Coronary artery (tissue), 2 donors: ENCODE measurements around the gene DERL3.

ENCODE experiments used
- DNase-seq: peaks from one replicate; pipeline ENCODE4 v3.0.0-alpha.2; 2017; ENCODE audit warnings: low spot score
- H3K27ac ChIP-seq, 2 donors: fragments of 200-600 bp; sonication (generic); one replicate each; pipeline ENCODE4 v1.5.1; 2016 to 2019
- H3K4me3 ChIP-seq: fragments of 200-600 bp; sonication (generic); 2 replicates; pipeline ENCODE4 v1.5.1; 2016; ENCODE audit warnings: mild to moderate bottlenecking, moderate library complexity
- TF ChIP-seq, protein P1 (sequence below): fragments of 200-600 bp; sonication (generic); IDR thresholded peaks from one replicate; pipeline ENCODE4 v1.5.1; 2019; ENCODE audit warnings: antibody characterized with exemption

Gene DERL3

DNA sequence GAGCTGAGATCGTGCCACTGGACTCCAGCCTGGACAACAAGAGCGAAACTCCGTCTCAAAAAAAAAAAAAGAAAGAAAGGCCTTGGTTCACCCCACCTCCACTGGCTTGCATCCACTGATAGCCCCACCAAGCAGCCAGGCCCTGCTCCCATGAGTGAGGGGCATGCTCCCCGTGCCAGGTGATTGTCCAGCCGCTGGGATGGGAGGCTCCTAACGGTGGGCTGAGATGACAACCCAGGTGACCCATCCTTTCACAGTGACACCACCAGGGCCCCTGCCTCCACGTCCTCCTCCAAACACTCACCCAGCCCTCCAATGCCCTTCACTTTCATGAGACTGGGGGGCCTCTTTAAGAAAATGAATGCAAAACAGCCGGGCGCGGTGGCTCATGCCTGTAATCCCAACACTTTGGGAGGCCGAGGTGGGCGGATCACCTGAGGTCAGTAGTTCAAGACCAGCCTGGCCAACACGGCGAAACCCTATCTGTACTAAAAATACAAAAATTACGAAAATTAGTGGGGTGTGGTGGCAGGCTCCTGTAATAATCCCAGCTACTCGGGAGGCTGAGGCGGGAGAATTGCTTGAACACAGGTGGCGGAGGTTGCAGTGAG lies 8.6 kb upstream of the DERL3 start:
- H3K4me3 ChIP-seq = no peak overlapping the region
- TF ChIP-seq, protein P1, sequence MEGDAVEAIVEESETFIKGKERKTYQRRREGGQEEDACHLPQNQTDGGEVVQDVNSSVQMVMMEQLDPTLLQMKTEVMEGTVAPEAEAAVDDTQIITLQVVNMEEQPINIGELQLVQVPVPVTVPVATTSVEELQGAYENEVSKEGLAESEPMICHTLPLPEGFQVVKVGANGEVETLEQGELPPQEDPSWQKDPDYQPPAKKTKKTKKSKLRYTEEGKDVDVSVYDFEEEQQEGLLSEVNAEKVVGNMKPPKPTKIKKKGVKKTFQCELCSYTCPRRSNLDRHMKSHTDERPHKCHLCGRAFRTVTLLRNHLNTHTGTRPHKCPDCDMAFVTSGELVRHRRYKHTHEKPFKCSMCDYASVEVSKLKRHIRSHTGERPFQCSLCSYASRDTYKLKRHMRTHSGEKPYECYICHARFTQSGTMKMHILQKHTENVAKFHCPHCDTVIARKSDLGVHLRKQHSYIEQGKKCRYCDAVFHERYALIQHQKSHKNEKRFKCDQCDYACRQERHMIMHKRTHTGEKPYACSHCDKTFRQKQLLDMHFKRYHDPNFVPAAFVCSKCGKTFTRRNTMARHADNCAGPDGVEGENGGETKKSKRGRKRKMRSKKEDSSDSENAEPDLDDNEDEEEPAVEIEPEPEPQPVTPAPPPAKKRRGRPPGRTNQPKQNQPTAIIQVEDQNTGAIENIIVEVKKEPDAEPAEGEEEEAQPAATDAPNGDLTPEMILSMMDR = no peak
- no peak for DNase-seq
- no peak overlapping the region for H3K27ac ChIP-seq

DNA sequence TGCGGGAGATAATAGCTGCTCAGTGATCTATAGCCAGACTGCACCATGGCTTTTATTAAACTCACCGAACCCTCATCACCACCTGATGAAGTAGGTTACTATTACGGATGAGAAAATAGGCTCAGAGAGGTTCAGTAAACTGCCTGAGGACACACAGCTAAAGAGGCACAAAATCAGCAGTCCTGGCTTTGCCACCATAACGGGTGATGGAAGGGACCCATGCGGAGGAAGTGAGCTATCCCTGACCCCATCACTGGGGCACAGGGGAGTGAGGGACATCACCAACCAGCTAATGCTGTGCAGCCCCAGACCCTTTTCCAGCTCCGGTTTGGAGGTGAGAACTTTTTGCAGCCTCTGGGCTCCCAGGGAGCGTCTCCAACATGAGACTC lies 7.3 kb upstream of the DERL3 start:
- no peak for DNase-seq
- no peak overlapping the region for H3K4me3 ChIP-seq
- TF ChIP-seq, protein P1 = no peak
- peak overlapping the region; percentile 1 to 66 for H3K27ac ChIP-seq

DNA sequence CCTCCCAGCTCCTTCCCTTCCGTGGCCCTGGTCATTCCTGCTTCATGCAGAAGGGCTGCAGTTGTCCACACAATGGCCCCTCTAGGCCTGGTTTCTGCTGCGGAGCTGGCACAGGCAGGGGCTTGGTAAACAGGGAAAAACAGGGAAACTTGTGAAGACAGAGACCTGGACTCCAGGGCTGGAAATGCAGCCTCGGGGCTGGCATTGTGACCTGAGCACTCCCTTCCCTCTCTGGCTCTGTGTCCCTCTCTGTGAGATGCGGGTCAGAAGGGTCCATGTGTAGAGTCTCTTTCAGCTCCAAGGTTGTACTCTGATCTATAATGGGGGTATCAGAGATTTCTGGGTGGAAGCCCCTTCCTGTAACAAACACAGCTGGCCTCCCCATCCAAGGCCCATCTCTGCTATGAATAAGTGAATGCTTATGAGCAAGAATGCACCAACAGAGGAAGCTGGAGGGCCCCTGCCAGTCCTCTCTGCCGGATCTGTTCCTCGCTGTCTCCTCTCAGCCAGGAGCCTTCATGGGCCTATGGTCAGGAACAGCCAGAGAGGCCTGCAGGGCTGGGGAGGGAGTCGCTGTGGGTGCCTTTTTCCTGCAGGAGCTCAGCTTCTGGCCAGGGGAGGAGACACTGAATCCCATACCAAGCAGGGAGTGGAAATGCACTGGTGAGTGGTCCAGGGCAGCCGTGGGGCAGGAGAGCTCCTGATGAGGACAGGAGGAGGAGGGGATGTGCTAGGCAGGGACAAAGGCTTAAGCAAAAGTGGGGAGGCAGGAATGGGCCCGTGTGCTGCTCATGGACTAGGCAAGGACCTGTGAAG lies 6.7 kb upstream of the DERL3 start:
- TF ChIP-seq, protein P1 = no peak
- Histone ChIP-seq H3K27ac (peak overlapping the region in 1 of 2 donors; percentile 66), H3K4me3 (no peak overlapping the region)
- DNase-seq = no peak

DNA sequence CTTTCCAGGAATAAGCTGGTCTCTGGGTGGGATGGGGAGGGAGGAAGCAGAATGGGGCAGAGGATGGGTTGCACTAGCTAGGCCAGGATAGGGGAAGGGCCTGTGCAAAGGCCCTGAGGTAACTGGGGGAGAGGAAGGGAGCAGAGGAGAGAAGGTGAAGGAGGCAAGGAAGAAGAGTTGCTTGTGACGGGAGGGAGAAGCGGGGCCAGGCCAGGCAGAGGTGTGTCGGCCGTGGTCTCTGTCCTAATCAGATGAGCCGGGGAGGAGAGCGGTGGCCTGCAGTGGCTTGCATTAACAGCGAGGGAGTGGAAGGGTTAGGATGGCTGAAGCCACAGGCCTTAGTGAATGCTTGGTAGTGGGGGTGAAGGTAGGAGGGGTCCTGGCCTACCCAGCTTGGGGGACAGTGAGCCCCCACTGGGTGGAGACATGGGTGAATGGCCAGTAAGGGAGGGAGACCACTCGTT lies 6.0 kb upstream of the DERL3 start:
- DNase-seq = no peak
- Histone ChIP-seq H3K27ac (peak overlapping the region in 1 of 2 donors; percentile 26), H3K4me3 (no peak overlapping the region)
- TF ChIP-seq, protein P1 = no peak

DNA sequence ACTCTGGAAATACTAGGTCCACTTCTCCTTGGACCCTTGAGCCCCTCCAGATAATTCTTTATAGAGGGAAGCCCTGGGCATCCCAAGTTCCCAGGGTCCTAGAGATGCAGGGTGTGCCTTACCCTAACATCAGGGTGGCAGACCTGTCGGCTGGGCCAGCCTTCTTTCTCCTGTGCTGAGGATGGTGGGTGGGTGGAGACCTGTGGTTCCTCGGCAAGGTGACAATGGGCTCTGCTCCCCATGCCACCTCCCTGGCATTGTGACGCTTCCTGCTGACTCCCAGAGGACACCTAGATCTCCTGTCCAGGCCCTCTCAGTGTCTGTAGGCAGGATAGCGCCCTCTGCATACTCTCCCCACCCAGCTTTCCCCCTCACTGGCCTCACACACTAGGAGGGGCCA lies 3.8 kb upstream of the DERL3 start:
- H3K4me3 ChIP-seq = no peak overlapping the region
- no peak overlapping the region for H3K27ac ChIP-seq
- TF ChIP-seq, protein P1 = no peak
- DNase-seq = no peak

DNA sequence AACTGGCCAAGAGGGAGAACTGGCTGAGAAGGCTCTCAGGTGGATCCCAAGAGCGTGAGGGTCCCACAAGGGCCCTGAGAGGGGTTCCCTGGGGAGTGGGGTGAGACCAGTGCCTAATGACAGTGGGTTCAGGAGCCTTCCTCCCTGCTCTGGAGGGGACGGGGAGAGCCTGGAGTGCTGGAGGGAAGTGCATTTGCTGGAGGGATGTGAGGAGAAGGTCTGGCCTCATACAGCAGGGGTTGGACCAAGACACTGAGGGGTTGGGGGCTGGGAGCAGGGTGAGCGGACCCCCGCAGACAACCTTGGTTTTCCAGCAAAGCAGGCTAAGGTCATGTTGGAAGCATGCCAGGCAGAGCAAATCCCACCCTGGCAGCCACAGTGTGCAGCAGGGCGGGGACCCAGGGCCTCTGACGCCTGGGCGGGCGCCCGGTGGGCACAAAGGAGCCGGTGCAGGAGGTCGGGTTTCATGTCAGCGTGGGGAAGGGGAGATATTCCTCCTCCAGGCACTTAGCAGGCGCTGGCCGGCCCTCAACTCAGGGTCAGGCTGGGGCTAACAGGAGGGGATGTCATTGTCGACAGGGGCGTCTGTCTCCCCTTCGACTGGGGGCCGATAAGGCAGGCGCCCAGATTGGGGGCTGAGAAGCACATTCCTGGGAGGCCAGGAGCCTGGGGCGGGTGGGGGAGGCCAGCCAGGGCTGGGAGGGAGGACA lies 3.1 kb upstream of the DERL3 start:
- DNase-seq = no peak
- Histone ChIP-seq H3K4me3 (no peak overlapping the region), H3K27ac (no peak overlapping the region)
- TF ChIP-seq, protein P1 = no peak
